GOT3 (cell line): ENCODE results near the gene G0S2.

Experiments
- DNase-seq: peaks from one replicate; lab custom pipeline; 2025; ENCODE audit warnings: mixed read lengths; lab: John Stamatoyannopoulos, UW

Gene G0S2

DNA sequence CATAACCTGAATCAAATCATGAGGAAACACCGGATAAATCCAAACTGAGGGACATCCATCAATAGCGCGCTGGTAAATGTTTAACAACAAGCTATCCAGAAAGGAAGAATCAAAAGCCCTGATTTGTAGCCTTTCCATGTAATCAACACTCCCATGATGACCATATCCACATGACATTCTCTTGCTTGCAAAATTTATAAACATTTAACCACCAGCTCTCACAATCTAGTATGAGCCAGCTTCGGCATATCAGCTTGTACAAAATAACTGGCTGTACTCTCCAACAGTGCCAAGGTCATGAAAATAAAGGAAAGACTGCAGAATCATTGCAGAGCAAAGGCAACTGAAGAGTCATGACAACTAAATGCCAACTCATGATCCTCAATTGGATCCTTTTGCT is 45.1 kb downstream of the G0S2 start:
- DNase-seq, result no peak

GRCh38 chr1:209720826-209721225 is 45.6 kb downstream of the G0S2 start:
- no peak for DNase-seq

GRCh38 chr1:209721323-209721722 is 46.1 kb downstream of the G0S2 start:
- no peak for DNase-seq

DNA sequence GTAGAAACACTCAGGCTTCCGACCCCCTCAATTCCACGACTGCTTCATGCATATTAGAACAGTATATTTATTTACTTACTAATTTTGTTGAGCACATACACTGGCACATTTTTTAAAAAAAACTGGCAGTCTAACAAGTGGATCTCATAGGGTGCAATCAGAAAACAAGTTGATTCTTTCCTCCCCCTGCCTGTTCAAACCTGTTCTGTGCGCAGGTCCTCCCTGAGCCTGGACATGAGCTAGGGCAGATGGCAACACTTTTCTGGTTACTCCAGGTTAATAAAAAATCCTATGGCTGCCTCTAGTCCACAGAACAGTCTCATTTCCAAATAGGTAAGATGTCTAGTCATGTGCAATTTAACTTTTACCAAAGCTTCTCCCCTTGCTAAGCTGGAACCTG is 48.1 kb downstream of the G0S2 start:
- DNase-seq, result no peak

- no peak for DNase-seq
These were observed 48.8 kb downstream of the G0S2 start for GRCh38 chr1:209723756-209724693.
